Endothelial cell of umbilical vein (primary cell): ENCODE results near the gene STT3B.

Experiments used
- CTCF ChIP-seq, 2 donors: IDR thresholded peaks; 1 replicate in 1 of 2; 2 replicates in 1 of 2; pipeline ENCODE4 v1.5.1; 2011; ENCODE audit warnings: low read length in 2 of 2, mild to moderate bottlenecking in 2 of 2, moderate library complexity in 2 of 2, control low read depth in 1 of 2, inconsistent platforms in 1 of 2, low read depth in 1 of 2; ENCODE audit not compliant: insufficient read depth in 1 of 2; ENCODE audit errors: extremely low read depth in 1 of 2
- EZH2 ChIP-seq: IDR thresholded peaks from 2 replicates; pipeline ENCODE4 v1.6.1; 2012; ENCODE audit warnings: borderline replicate concordance, low read depth, mild to moderate bottlenecking, moderate library complexity, low read length, inconsistent platforms; ENCODE audit not compliant: severe bottlenecking
- JUN ChIP-seq: IDR thresholded peaks from 2 replicates; pipeline ENCODE4 v1.6.1; 2011; ENCODE audit warnings: borderline replicate concordance, low read depth; ENCODE audit not compliant: insufficient read length, insufficient read depth
- POLR2A ChIP-seq: IDR thresholded peaks from 2 replicates; pipeline ENCODE4 v1.6.1; 2012; ENCODE audit warnings: low read depth, mild to moderate bottlenecking, control low read depth, low read length

- no peak for TF ChIP-seq CTCF (IDR thresholded peaks at IDR 0.05; ENCODE audit: extremely low read depth in 1 of 2, insufficient read depth in 1 of 2, low read depth in 1 of 2, low read length in 2 of 2)
- no peak for TF ChIP-seq EZH2
- no peak for TF ChIP-seq POLR2A
- TF ChIP-seq JUN: no peak
Measured at GRCh38 chr3:31639828-31640227, 107.1 kb downstream of the STT3B start.
